ENCODE data around the gene ZFP92. TPM values are rescaled to one million over a fixed set of nuclear protein-coding genes. Genes with fewer than 3 reads are reported as not detected.
"Not testable (repeated sequence)": the region's sequence is repeated elsewhere in the genome, so short reads cannot be mapped to it uniquely, and the experiment has no call there.

ZFP92 gene
- total and polyA plus RNA-seq, 2 donors (not counting 3 experiments of a cell fraction or from before 2014, with no cell fraction given), result 0.36 to 1.2 TPM

GRCh38 chrX:153401133-153401764 is 10.0 kb upstream of the ZFP92 start, which contains the start of gene PNMA6E:
Gene PNMA6E (minus strand): TSS chrX:153401350. CDS start chrX:153398849, 2,501 bp downstream.
- intact Hi-C loops (cut with micrococcal nuclease) (no loop called here), dilution Hi-C loops (cut with MboI; ENCODE audit: extremely low pct_ligation_motif_present, low sequenced_read_pairs) (no loop called here)
- FAIRE-seq (no peak), DNase-seq (ENCODE audit: low read depth, low spot score) (no peak)
- Histone ChIP-seq H4K20me1 (replicated peaks; ENCODE audit: control insufficient read depth, extremely low read depth, insufficient read depth, low read length) (no peaks in the 10 kb centered on the region), H3K4me3 (replicated peaks in 1 of 3; ENCODE audit: insufficient read depth in 1 of 3, low read depth in 1 of 3, low read length in 3 of 3) (no peak within 1 kb of the TSS), H3K9ac (replicated peaks; ENCODE audit: extremely low read depth, insufficient read depth, low read length) (no peak within 1 kb of the TSS), H3K4me2 (ENCODE audit: insufficient read depth, low read length) (no peak within 1 kb of the TSS), H3K36me3 (ENCODE audit: control insufficient read depth in 2 of 2, extremely low read depth in 1 of 2, insufficient read depth in 2 of 2, low read length in 2 of 2) (no peaks in the 10 kb centered on the region), H2AFZ (ENCODE audit: low read depth, low read length) (no peak within 1 kb of the TSS), H3K9me1 (replicated peaks; ENCODE audit: control insufficient read depth, extremely low read depth, insufficient read depth, low read length) (no peaks in the 10 kb centered on the region), H3K27ac (ENCODE audit: insufficient read depth, low read depth, low read length) (no peak within 1 kb of the TSS), H3K9me3 (replicated peaks; ENCODE audit: control insufficient read depth, insufficient read depth, low read length) (no peaks in the 10 kb centered on the region), H3K79me2 (ENCODE audit: control insufficient read depth, insufficient read depth, low read length) (no peaks in the 10 kb centered on the region), H3K27me3 (ENCODE audit: control insufficient read depth in 2 of 2, insufficient read depth in 2 of 2, low read length in 2 of 2) (no peaks in the 10 kb centered on the region), H3K4me1 (ENCODE audit: control insufficient read depth, extremely low read depth, insufficient read depth, low read length) (no peaks in the 10 kb centered on the region)
- CTCF ChIA-PET, result no interaction called here
- BruUV-seq (replicated peaks), result no TSS peak
- POLR2A ChIA-PET, result no interaction called here
- TF ChIP-seq CTCF (IDR thresholded peaks at IDR 0.05; ENCODE audit: extremely low read depth in 1 of 2, insufficient read depth in 1 of 2, low read depth in 1 of 2, low read length in 2 of 2) (no peak), GATA2 (IDR thresholded peaks at IDR 0.05; ENCODE audit: insufficient read depth, insufficient read length, low read depth, low read length) (no peak), FOS (IDR thresholded peaks at IDR 0.05; ENCODE audit: borderline replicate concordance, insufficient read depth, low read length) (no peak), JUN (IDR thresholded peaks at IDR 0.05; ENCODE audit: borderline replicate concordance, insufficient read depth, insufficient read length, low read depth) (no peak), POLR2A (IDR thresholded peaks at IDR 0.05; ENCODE audit: low read depth, low read length) (no peak), POLR2AphosphoS5 (IDR thresholded peaks at IDR 0.05; ENCODE audit: insufficient read depth, low read depth, low read length) (no peak), MAX (IDR thresholded peaks at IDR 0.05; ENCODE audit: insufficient read depth, insufficient read length) (no peak)

GRCh38 chrX:153404333-153404732 is 6.9 kb upstream of the ZFP92 start:
- dilution Hi-C loops (cut with MboI; ENCODE audit: extremely low pct_ligation_motif_present, low sequenced_read_pairs); H3K9me1 ChIP-seq (replicated peaks; ENCODE audit: control insufficient read depth, extremely low read depth, insufficient read depth, low read length); H3K9me3 ChIP-seq (replicated peaks; ENCODE audit: control insufficient read depth, insufficient read depth, low read length); DNase-seq (ENCODE audit: low read depth, low spot score); H3K4me2 ChIP-seq (ENCODE audit: insufficient read depth, low read length); H3K27me3 ChIP-seq (ENCODE audit: control insufficient read depth in 2 of 2, insufficient read depth in 2 of 2, low read length in 2 of 2); H3K27ac ChIP-seq (ENCODE audit: insufficient read depth, low read depth, low read length); H3K36me3 ChIP-seq (ENCODE audit: control insufficient read depth in 2 of 2, extremely low read depth in 1 of 2, insufficient read depth in 2 of 2, low read length in 2 of 2); H3K4me3 ChIP-seq (replicated peaks in 1 of 3; ENCODE audit: insufficient read depth in 1 of 3, low read depth in 1 of 3, low read length in 3 of 3); POLR2A ChIA-PET; H3K4me1 ChIP-seq (ENCODE audit: control insufficient read depth, extremely low read depth, insufficient read depth, low read length); BruUV-seq (replicated peaks); intact Hi-C loops (cut with micrococcal nuclease); H4K20me1 ChIP-seq (replicated peaks; ENCODE audit: control insufficient read depth, extremely low read depth, insufficient read depth, low read length); CTCF ChIA-PET; H2AFZ ChIP-seq (ENCODE audit: low read depth, low read length); H3K9ac ChIP-seq (replicated peaks; ENCODE audit: extremely low read depth, insufficient read depth, low read length); H3K79me2 ChIP-seq (ENCODE audit: control insufficient read depth, insufficient read depth, low read length); FAIRE-seq: not testable (repeated sequence)

Data from endothelial cell of umbilical vein (primary cell).